A673 (cell line): Measurements from ENCODE around the gene TENT5A.

Experiments
- CTCF ChIP-seq: fragments of 300-800, 200-600 bp; sonication (generic); conservative IDR thresholded peaks from 2 replicates; pipeline ENCODE4 v1.5.1; 2017; ENCODE audit warnings: low read depth, mild to moderate bottlenecking, antibody characterized with exemption, low read length, moderate library complexity, mixed read lengths
- EZH2 ChIP-seq: fragments of 200-600 bp; sonication (generic); IDR thresholded peaks from 2 replicates; pipeline ENCODE4 v1.6.1; 2017; ENCODE audit warnings: borderline replicate concordance, low read depth, mild to moderate bottlenecking, mixed read lengths, antibody characterized with exemption, low read length; ENCODE audit not compliant: poor library complexity, severe bottlenecking

GRCh38 chr6:81753711-81754577 lies 1.5 kb upstream of the TENT5A start:
- TF ChIP-seq CTCF: peak; percentile 82
- TF ChIP-seq EZH2: no peak
